Cardiac muscle cell (in vitro differentiated cells and primary cell): ENCODE data around the gene NFIA. TPM values are rescaled to one million over a fixed set of nuclear protein-coding genes. Genes with fewer than 3 reads are reported as not detected.

Source experiments
- DNase-seq, 2 donors: peaks; one replicate each; pipeline versions ENCODE4 v3.0.0 to v3.0.0-alpha.2; 2010 to 2017; ENCODE audit warnings: low read depth in 1 of 2, low spot score in 1 of 2
- H3K27ac ChIP-seq: fragments of 200-600 bp; sonication (generic); 2 replicates; pipeline ENCODE4 v1.5.1; 2016
- H3K27me3 ChIP-seq: fragments of 200-600 bp; sonication (generic); 2 replicates; pipeline ENCODE4 v1.6.0; 2016; ENCODE audit warnings: control low read depth
- H3K36me3 ChIP-seq: fragments of 200-600 bp; sonication (generic); 2 replicates; pipeline ENCODE4 v1.5.1; 2016; ENCODE audit warnings: control low read depth
- H3K4me1 ChIP-seq: fragments of 200-600 bp; sonication (generic); 2 replicates; pipeline ENCODE4 v1.8.1; 2017; ENCODE audit warnings: low read depth, mild to moderate bottlenecking, mixed run types
- H3K4me3 ChIP-seq: fragments of 200-600 bp; sonication (generic); 2 replicates; pipeline ENCODE4 v1.5.1; 2016; ENCODE audit warnings: mild to moderate bottlenecking
- H3K9me3 ChIP-seq: fragments of 200-600 bp; sonication (generic); 2 replicates; pipeline ENCODE4 v1.5.1; 2017; ENCODE audit warnings: low read depth, mild to moderate bottlenecking, control low read depth
- CTCF ChIP-seq: IDR thresholded peaks from 2 replicates; pipeline ENCODE4 v1.5.1; 2012; ENCODE audit warnings: low read depth, mild to moderate bottlenecking, low read length
- polyA plus RNA-seq: library from polyadenylated mRNA; unstranded; fragments of >200 nt; fragmentation: Nextera tagmentation; extraction: Ambion mirVana; gene quantifications from 2 replicates; pipeline ENCODE4 v1.2.1, GENCODE V29; 2016
- total RNA-seq: library from RNA; depleted of rRNA; stranded (reverse); fragments of >200 nt; gene quantifications from 2 replicates; pipeline ENCODE4 v1.2.3, GENCODE V29; 2016

The NFIA gene
- total and polyA plus RNA-seq, 2 experiments from 2014 or later = 10.1 to 12.0 TPM

GRCh38 chr1:61264825-61265242, 182.5 kb downstream of the NFIA start:
- no peak overlapping the region for H3K27ac ChIP-seq
- H3K9me3 ChIP-seq = no peaks in the 10 kb centered on the region
- H3K4me1 ChIP-seq = no peaks in the 10 kb centered on the region
- no peak overlapping the region for H3K4me3 ChIP-seq
- H3K36me3 ChIP-seq = no peaks in the 10 kb centered on the region
- TF ChIP-seq CTCF = no peak
- no peak for DNase-seq
- H3K27me3 ChIP-seq = no peaks in the 10 kb centered on the region

- H3K36me3 ChIP-seq = no peaks in the 10 kb centered on the region
- DNase-seq = no peak
- no peaks in the 10 kb centered on the region for H3K9me3 ChIP-seq
- TF ChIP-seq CTCF = no peak
- no peak overlapping the region for H3K27ac ChIP-seq
- no peak overlapping the region for H3K4me3 ChIP-seq
- no peaks in the 10 kb centered on the region for H3K27me3 ChIP-seq
- H3K4me1 ChIP-seq = no peaks in the 10 kb centered on the region
Measured at GRCh38 chr1:61265665-61266064, 183.3 kb downstream of the NFIA start.

- DNase-seq = no peak
- no peak for TF ChIP-seq CTCF
- H3K27ac ChIP-seq = no peak overlapping the region
- no peaks in the 10 kb centered on the region for H3K27me3 ChIP-seq
- H3K4me3 ChIP-seq = no peak overlapping the region
- no peaks in the 10 kb centered on the region for H3K9me3 ChIP-seq
- H3K4me1 ChIP-seq = no peaks in the 10 kb centered on the region
- H3K36me3 ChIP-seq = no peaks in the 10 kb centered on the region
Measured at GRCh38 chr1:61266738-61267137, 184.4 kb downstream of the NFIA start.

- Histone ChIP-seq H3K27ac (no peak overlapping the region), H3K4me1 (no peaks in the 10 kb centered on the region), H3K4me3 (no peak overlapping the region), H3K9me3 (no peaks in the 10 kb centered on the region), H3K27me3 (no peaks in the 10 kb centered on the region), H3K36me3 (no peaks in the 10 kb centered on the region)
- no peak for TF ChIP-seq CTCF
- DNase-seq = no peak
Measured at GRCh38 chr1:61268546-61269240, 186.3 kb downstream of the NFIA start.

GRCh38 chr1:61269602-61270001, 187.2 kb downstream of the NFIA start:
- no peaks in the 10 kb centered on the region for H3K4me1 ChIP-seq
- no peak overlapping the region for H3K27ac ChIP-seq
- TF ChIP-seq CTCF = no peak
- no peaks in the 10 kb centered on the region for H3K36me3 ChIP-seq
- DNase-seq = no peak
- H3K27me3 ChIP-seq = no peaks in the 10 kb centered on the region
- H3K9me3 ChIP-seq = no peaks in the 10 kb centered on the region
- no peak overlapping the region for H3K4me3 ChIP-seq
